ENCODE data around the gene DAB2.
"Not testable (repeated sequence)": the region's sequence is repeated elsewhere in the genome, so short reads cannot be mapped to it uniquely, and the experiment has no call there.

The DAB2 gene

GRCh38 chr5:39417979-39418378 is 6.8 kb downstream of the DAB2 start:
- DNase-seq, result no peak

- no peak for DNase-seq
These were observed 9.6 kb downstream of the DAB2 start for GRCh38 chr5:39415201-39415600.

- DNase-seq, result no peak
These were observed 10.4 kb downstream of the DAB2 start for GRCh38 chr5:39414426-39414825.

GRCh38 chr5:39413771-39414170 is 11.0 kb downstream of the DAB2 start:
- DNase-seq, result no peak

GRCh38 chr5:39412721-39413394 is 11.9 kb downstream of the DAB2 start:
- DNase-seq, result no peak

GRCh38 chr5:39411985-39412384 is 12.8 kb downstream of the DAB2 start:
- DNase-seq, result no peak

GRCh38 chr5:39411061-39411460 is 13.7 kb downstream of the DAB2 start:
- no peak for DNase-seq

- no peak for DNase-seq
These were observed 15.7 kb downstream of the DAB2 start for GRCh38 chr5:39409033-39409432.

- no peak for DNase-seq
These were observed 19.5 kb downstream of the DAB2 start for GRCh38 chr5:39405083-39405843.

GRCh38 chr5:39403761-39404160 is 21.0 kb downstream of the DAB2 start:
- DNase-seq, result not testable (repeated sequence)

- DNase-seq, result not testable (repeated sequence)
These were observed 22.6 kb downstream of the DAB2 start for GRCh38 chr5:39402140-39402539.

- no peak for DNase-seq
These were observed 23.8 kb downstream of the DAB2 start for GRCh38 chr5:39400713-39401578.

GRCh38 chr5:39399135-39400036 is 25.4 kb downstream of the DAB2 start:
- no peak for DNase-seq

GRCh38 chr5:39396843-39397242 is 27.9 kb downstream of the DAB2 start:
- no peak for DNase-seq

GRCh38 chr5:39395521-39395920 is 29.3 kb downstream of the DAB2 start:
- no peak for DNase-seq

GRCh38 chr5:39394946-39395345 is 29.8 kb downstream of the DAB2 start:
- no peak for DNase-seq

- no peak for DNase-seq
These were observed 33.8 kb downstream of the DAB2 start for GRCh38 chr5:39390945-39391344.

- no peak for DNase-seq
These were observed 37.5 kb downstream of the DAB2 start for GRCh38 chr5:39387293-39387692.

- DNase-seq, result no peak
These were observed 40.5 kb downstream of the DAB2 start for GRCh38 chr5:39384271-39384670.

GRCh38 chr5:39381376-39381775 is 43.4 kb downstream of the DAB2 start:
- DNase-seq, result no peak

- DNase-seq, result no peak
These were observed 45.1 kb downstream of the DAB2 start for GRCh38 chr5:39379693-39380092.

- DNase-seq, result no peak
These were observed 47.2 kb downstream of the DAB2 start for GRCh38 chr5:39377613-39378012.

Measured in stimulated activated CD4-positive, alpha-beta T cell treated with anti-CD3 and anti-CD28 coated beads, Interleukin-4, amount 100 ng/mL, for 1 hour (primary cell).